ENCODE results near the gene TTLL13. TPM values are rescaled to one million over a fixed set of nuclear protein-coding genes. Genes with fewer than 3 reads are reported as not detected.

The TTLL13 gene
- total RNA-seq, 4 donors from 2014 or later = 0.32 to 0.42 TPM; not detected in 2

DNA sequence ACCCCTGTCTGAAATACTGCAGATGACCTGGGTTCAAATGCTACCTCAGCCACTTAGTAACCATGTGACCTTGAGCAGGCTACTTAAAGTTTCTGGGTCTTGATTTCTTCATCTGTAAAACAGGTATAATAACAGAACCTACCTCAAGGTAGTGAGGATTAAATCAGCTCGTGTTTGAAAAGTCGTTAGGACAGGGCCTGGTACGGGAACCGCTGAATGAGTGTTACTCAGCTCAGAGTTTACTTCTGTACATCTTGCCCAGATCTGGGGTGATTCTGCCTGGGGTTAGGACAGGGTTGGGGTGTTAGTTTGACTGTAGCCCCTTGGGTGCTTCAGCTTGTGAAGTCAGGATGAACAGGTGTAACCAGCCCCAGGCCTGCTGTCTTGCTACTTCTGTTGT, 46.4 kb upstream of the TTLL13 start:
- TF ChIP-seq EP300 (IDR thresholded peaks at IDR 0.05) = no peak
- no peak for TF ChIP-seq POLR2AphosphoS5 (IDR thresholded peaks at IDR 0.05)
- no peak for TF ChIP-seq CTCF (IDR thresholded peaks at IDR 0.05)
- no peak for TF ChIP-seq POLR2A (IDR thresholded peaks at IDR 0.05; ENCODE audit: low read depth)
- Histone ChIP-seq H3K4me3 (peak overlapping the region; percentile 67 to 86 (median 83)), H3K27ac (replicated peaks in 1 of 4) (peak overlapping the region in 3 of 4 donors; percentile 4 to 86 (median 86)), H3K27me3 (no peaks in the 10 kb centered on the region), H3K36me3 (peaks cover 0 to 30% (median 20%) of the 10 kb centered on the region in 4 donors), H3K9me3 (no peaks in the 10 kb centered on the region), H3K4me1 (peaks cover 53 to 90% (median 79%) of the 10 kb centered on the region in 4 donors)
- WGBS = 80% methylated on average over 4 of the region's 4 CpGs
- no peak for DNase-seq (ENCODE audit: extremely low spot score)
- intact Hi-C loops (cut with DNase I) = no loop called here

GRCh38 chr15:90203473-90203872, 45.9 kb upstream of the TTLL13 start:
- H3K9me3 ChIP-seq = no peaks in the 10 kb centered on the region
- no peak for DNase-seq (ENCODE audit: extremely low spot score)
- no peaks in the 10 kb centered on the region for H3K27me3 ChIP-seq
- 100% methylated on average over 7 of the region's 7 CpGs for WGBS
- intact Hi-C loops (cut with DNase I) = no loop called here
- TF ChIP-seq POLR2A (IDR thresholded peaks at IDR 0.05; ENCODE audit: low read depth) (no peak), POLR2AphosphoS5 (IDR thresholded peaks at IDR 0.05) (no peak), CTCF (IDR thresholded peaks at IDR 0.05) (no peak), EP300 (IDR thresholded peaks at IDR 0.05) (no peak)
- peak overlapping the region in 2 of 4 donors; percentile 4 to 36 for H3K27ac ChIP-seq (replicated peaks in 1 of 4)
- peaks cover 53 to 84% (median 73%) of the 10 kb centered on the region in 4 donors for H3K4me1 ChIP-seq
- peak overlapping the region in 3 of 4 donors; percentile 9 to 83 (median 14) for H3K4me3 ChIP-seq
- H3K36me3 ChIP-seq = peaks cover 0 to 33% (median 21%) of the 10 kb centered on the region in 4 donors

DNA sequence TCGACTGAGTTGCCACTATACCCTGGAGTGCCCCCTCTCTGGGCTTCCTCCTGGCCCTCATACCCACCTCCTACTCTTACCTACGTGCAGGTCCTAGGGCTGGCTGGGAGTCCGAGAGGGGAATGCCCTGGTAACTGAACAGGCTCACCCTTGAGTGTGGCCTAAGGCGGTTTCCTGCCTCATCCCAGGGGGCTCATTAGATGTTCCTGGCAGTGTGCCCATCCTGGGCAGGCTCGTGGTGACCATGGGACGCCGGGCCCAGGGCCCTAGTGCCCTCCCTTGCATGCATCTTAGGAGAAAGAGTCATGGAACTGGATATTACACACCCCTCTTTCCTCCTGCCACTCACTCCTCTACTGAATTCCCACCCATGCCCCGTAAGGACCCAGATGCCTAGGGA, 45.4 kb upstream of the TTLL13 start:
- Histone ChIP-seq H3K9me3 (no peaks in the 10 kb centered on the region), H3K27ac (replicated peaks in 1 of 4) (peak overlapping the region in 3 of 4 donors; percentile 1 to 36 (median 4)), H3K4me3 (peak overlapping the region in 2 of 4 donors; percentile 8 to 14), H3K36me3 (peaks cover 0 to 33% (median 22%) of the 10 kb centered on the region in 4 donors), H3K27me3 (no peaks in the 10 kb centered on the region), H3K4me1 (peaks cover 53 to 80% (median 70%) of the 10 kb centered on the region in 4 donors)
- WGBS = 73% methylated on average over 8 of the region's 8 CpGs
- DNase-seq (ENCODE audit: extremely low spot score) = no peak
- intact Hi-C loops (cut with DNase I) = no loop called here
- peak in 1 of 2 donors; percentile 14 for TF ChIP-seq POLR2AphosphoS5 (IDR thresholded peaks at IDR 0.05)
- TF ChIP-seq POLR2A (IDR thresholded peaks at IDR 0.05; ENCODE audit: low read depth) = no peak

DNA sequence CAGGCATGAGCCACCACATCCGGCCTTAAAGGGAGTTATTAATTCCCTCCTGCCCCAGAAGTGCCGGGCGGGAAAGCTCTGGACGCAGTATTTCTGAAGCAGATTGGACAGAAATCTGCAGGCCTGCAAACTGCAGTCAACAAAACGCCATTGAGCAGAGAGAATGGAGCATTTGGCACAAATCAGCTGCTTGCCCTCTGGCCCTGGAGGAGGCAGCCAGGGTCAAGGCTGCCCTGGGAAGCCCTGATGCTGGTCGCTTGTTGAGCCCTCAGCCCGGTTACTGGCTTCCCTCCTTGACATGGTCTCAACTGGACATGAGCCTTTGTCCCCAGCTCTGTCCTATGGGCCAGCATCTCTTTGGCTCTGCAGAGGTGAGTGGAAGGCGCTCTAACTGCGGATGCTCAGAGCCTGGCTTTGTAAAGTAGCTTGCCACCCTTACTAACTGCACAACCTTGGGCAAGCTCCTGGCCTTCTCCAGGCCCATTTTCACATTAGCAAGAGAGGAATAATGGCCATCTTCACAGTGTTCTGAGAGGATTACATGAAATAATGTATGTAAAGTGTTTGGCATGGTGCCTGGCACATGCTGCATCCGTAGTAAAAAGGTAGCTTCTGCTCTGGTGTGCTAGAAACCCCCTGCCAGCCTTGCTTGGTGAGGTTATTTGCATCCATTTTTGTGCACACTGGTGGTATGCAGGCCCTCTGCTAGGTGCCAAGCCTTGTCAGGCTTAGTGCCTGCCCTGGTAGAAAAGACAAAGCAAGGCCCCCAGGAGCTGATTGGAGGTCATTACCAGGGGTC, 44.1 kb upstream of the TTLL13 start:
- DNase-seq (ENCODE audit: extremely low spot score) = no peak
- WGBS = 70% methylated on average over 8 of the region's 10 CpGs
- H3K4me1 ChIP-seq = peaks cover 53 to 78% (median 74%) of the 10 kb centered on the region in 4 donors
- intact Hi-C loops (cut with DNase I) = no loop called here
- H3K4me3 ChIP-seq = no peak overlapping the region
- H3K27me3 ChIP-seq = no peaks in the 10 kb centered on the region
- TF ChIP-seq POLR2AphosphoS5 (IDR thresholded peaks at IDR 0.05) = no peak
- no peak for TF ChIP-seq CTCF (IDR thresholded peaks at IDR 0.05)
- TF ChIP-seq POLR2A (IDR thresholded peaks at IDR 0.05; ENCODE audit: low read depth) = no peak
- TF ChIP-seq EP300 (IDR thresholded peaks at IDR 0.05) = no peak
- H3K36me3 ChIP-seq = peaks cover 0 to 41% (median 25%) of the 10 kb centered on the region in 4 donors
- no peaks in the 10 kb centered on the region for H3K9me3 ChIP-seq
- no peak overlapping the region for H3K27ac ChIP-seq (replicated peaks in 1 of 4)

DNA sequence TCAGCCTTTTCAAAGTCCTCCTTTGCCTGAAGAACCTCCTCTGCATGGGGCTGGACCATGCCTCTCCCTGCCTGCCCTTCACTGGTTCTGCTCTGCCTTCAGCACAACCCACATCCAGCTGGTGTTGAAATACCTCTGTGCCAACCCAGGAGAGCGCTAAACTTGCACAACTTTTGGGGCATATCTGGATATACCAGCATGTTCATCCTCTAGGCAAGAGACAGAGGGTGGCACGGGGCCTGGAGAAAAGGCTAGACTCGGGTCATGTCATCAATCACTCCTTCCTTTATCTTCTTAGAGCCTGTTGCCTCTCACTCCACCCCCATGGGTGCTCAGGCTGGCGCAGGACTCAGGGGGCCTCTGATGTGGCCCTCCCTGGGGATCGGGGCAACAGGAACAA, 43.5 kb upstream of the TTLL13 start:
- intact Hi-C loops (cut with DNase I) = no loop called here
- DNase-seq (ENCODE audit: extremely low spot score) = no peak
- H3K4me1 ChIP-seq = peaks cover 53 to 78% (median 74%) of the 10 kb centered on the region in 4 donors
- no peak overlapping the region for H3K27ac ChIP-seq (replicated peaks in 1 of 4)
- TF ChIP-seq POLR2AphosphoS5 (IDR thresholded peaks at IDR 0.05) (no peak), CTCF (IDR thresholded peaks at IDR 0.05) (no peak), POLR2A (IDR thresholded peaks at IDR 0.05; ENCODE audit: low read depth) (no peak), EP300 (IDR thresholded peaks at IDR 0.05) (no peak)
- 79% methylated on average over 5 of the region's 5 CpGs for WGBS
- H3K27me3 ChIP-seq = no peaks in the 10 kb centered on the region
- H3K36me3 ChIP-seq = peaks cover 0 to 41% (median 25%) of the 10 kb centered on the region in 4 donors
- no peak overlapping the region for H3K4me3 ChIP-seq
- no peaks in the 10 kb centered on the region for H3K9me3 ChIP-seq

Measured in esophagus muscularis mucosa (tissue), 4 donors.